HEK293T (cell line): ENCODE data around the gene GPRASP3.

ENCODE experiments used
- CTCF ChIA-PET: fragments of 350-600 bp; formaldehyde crosslinking; extraction: SDS; loops from one replicate; lab custom pipeline; 2021; ENCODE audit warnings: antibody characterized with exemption, inconsistent platforms; lab: Yijun Ruan, JAX
- POLR2A ChIA-PET: fragments of 350-600 bp; formaldehyde crosslinking; extraction: SDS; loops from one replicate; lab custom pipeline; 2020; ENCODE audit warnings: antibody characterized with exemption, inconsistent platforms; lab: Yijun Ruan, JAX
- DNase-seq: peaks from one replicate; pipeline ENCODE4 v3.0.0; 2012; ENCODE audit warnings: mixed read lengths; ENCODE audit errors: extremely low spot score
- ARNT ChIP-seq: fragments of 450-650 bp; IDR thresholded peaks from 2 replicates; pipeline ENCODE4 v1.6.1; 2017; ENCODE audit warnings: mild to moderate bottlenecking
- BHLHE40 ChIP-seq: fragments of 450-650 bp; IDR thresholded peaks from 2 replicates; pipeline ENCODE4 v1.6.1; 2016; ENCODE audit warnings: mild to moderate bottlenecking, moderate library complexity, borderline replicate concordance
- CTBP1 ChIP-seq: fragments of 450-650 bp; IDR thresholded peaks from 2 replicates; pipeline ENCODE4 v1.6.1; 2016; ENCODE audit warnings: borderline replicate concordance
- ELF4 ChIP-seq: fragments of 450-650 bp; IDR thresholded peaks from 2 replicates; pipeline ENCODE4 v1.6.1; 2017; ENCODE audit warnings: antibody characterized with exemption
- FOXA1 ChIP-seq: fragments of 450-650 bp; IDR thresholded peaks from 2 replicates; pipeline ENCODE4 v1.6.1; 2016; ENCODE audit warnings: mild to moderate bottlenecking
- FOXK2 ChIP-seq: fragments of 450-650 bp; IDR thresholded peaks from 2 replicates; pipeline ENCODE4 v1.6.1; 2016; ENCODE audit warnings: mild to moderate bottlenecking
- FOXM1 ChIP-seq: fragments of 450-650 bp; IDR thresholded peaks from 2 replicates; pipeline ENCODE4 v1.6.1; 2017; ENCODE audit warnings: mild to moderate bottlenecking, borderline replicate concordance
- HDGF ChIP-seq: fragments of 450-650 bp; IDR thresholded peaks from 2 replicates; pipeline ENCODE4 v1.6.1; 2017; ENCODE audit warnings: antibody characterized with exemption, borderline replicate concordance
- L3MBTL2 ChIP-seq: fragments of 450-650 bp; conservative IDR thresholded peaks from 2 replicates; pipeline ENCODE4 v1.6.1; 2016; ENCODE audit warnings: mild to moderate bottlenecking
- LEF1 ChIP-seq: fragments of 450-650 bp; IDR thresholded peaks from 2 replicates; pipeline ENCODE4 v1.6.1; 2017; ENCODE audit warnings: mild to moderate bottlenecking, borderline replicate concordance
- NFRKB ChIP-seq: fragments of 450-650 bp; IDR thresholded peaks from 2 replicates; pipeline ENCODE4 v1.6.1; 2016; ENCODE audit warnings: mild to moderate bottlenecking, moderate library complexity
- PKNOX1 ChIP-seq: fragments of 450-650 bp; IDR thresholded peaks from 2 replicates; pipeline ENCODE4 v1.6.1; 2016
- SP1 ChIP-seq: fragments of 450-650 bp; IDR thresholded peaks from 2 replicates; pipeline ENCODE4 v1.6.1; 2017
- SUZ12 ChIP-seq: fragments of 450-650 bp; IDR thresholded peaks from 2 replicates; pipeline ENCODE4 v1.6.1; 2016; ENCODE audit warnings: mild to moderate bottlenecking
- TARDBP ChIP-seq: fragments of 450-650 bp; IDR thresholded peaks from 2 replicates; pipeline ENCODE4 v1.6.1; 2016
- ZNF384 ChIP-seq: fragments of 450-650 bp; IDR thresholded peaks from 2 replicates; pipeline ENCODE4 v1.6.1; 2016

The GPRASP3 gene

DNA sequence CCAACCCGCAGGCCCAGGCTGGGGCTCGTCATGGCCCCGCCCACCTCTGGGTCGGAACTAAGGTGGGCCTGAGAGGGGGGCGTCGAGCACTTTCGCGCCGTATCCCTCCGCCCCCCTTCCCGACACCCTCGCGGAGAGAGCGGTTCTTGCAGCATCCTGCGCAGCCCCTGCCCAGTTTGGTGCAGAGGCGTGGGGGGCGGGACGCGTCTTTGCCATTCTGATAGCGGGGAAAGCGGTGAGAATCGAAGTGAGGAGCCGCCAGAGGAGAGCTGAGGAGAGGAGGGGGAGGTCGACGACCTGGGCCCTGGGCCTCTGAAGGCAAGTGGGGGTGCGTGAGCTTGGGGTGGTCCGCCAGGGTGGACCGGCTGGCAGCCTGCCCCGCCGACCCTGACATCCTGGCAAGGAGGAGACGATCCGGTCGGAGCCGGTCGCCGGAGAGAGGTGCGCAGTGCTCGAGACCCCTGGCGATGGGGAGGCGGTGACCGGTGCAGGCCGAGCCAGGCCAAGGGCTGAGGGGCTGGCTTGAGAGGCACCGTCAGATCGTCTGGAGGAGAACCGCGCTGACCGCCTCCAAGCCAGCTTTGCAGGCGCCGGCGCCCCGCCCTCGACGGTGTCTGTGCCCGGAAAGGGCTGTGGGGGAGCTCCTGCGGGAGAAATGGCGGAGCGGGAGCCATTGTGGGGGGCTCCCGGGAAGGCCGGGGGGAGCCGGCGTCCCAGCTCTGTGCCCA is 25.5 kb downstream of the GPRASP3 start:
- POLR2A ChIA-PET, result no interaction called here

DNA sequence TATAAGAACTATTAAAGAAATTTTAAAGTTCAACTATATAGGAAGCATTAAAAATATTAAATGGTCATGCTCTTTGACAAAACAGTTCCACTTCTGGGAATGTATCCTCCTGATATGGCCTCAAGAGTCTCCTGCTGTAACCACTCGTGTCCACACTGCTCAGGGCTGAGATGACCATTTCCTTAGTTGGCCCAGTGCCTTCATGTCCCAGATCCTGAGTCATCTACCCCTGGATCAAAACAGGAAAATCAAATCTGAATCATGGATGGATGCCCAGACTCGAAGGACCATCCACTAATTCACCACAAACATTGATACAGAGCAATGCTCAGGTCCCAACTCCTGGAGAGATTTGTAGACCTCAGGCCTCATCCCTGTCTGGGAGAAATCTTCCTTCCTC is 44.7 kb downstream of the GPRASP3 start:
- no peak for DNase-seq
- TF ChIP-seq HDGF (no peak), L3MBTL2 (no peak), FOXK2 (no peak), BHLHE40 (no peak), SP1 (no peak), ELF4 (no peak), ZNF384 (no peak), LEF1 (no peak)
- CTCF ChIA-PET, result no interaction called here
- POLR2A ChIA-PET, result no interaction called here

More for the DNA sequence above, 25.5 kb downstream of the GPRASP3 start:
- DNase-seq, result no peak
- no peak for TF ChIP-seq CTBP1
- no peak for TF ChIP-seq L3MBTL2
- no peak for TF ChIP-seq FOXA1
- TF ChIP-seq ELF4, result no peak
- no peak for TF ChIP-seq PKNOX1
- no peak for TF ChIP-seq LEF1
- TF ChIP-seq SP1, result no peak
- no peak for TF ChIP-seq SUZ12
- TF ChIP-seq ZNF384, result no peak
- TF ChIP-seq FOXM1, result no peak
- no peak for TF ChIP-seq FOXK2
- no peak for TF ChIP-seq ARNT
- no peak for TF ChIP-seq TARDBP
- no peak for TF ChIP-seq NFRKB
- no peak for TF ChIP-seq BHLHE40
- no peak for TF ChIP-seq HDGF
- CTCF ChIA-PET, result no interaction called here

- DNase-seq, result no peak
- ChIA-PET CTCF (no interaction called here), POLR2A (no interaction called here)
- no peak for TF ChIP-seq FOXM1
- TF ChIP-seq BHLHE40, result no peak
- TF ChIP-seq CTBP1, result no peak
- no peak for TF ChIP-seq LEF1
- TF ChIP-seq FOXA1, result no peak
- TF ChIP-seq SUZ12, result no peak
- no peak for TF ChIP-seq ZNF384
- no peak for TF ChIP-seq ARNT
- no peak for TF ChIP-seq TARDBP
- no peak for TF ChIP-seq L3MBTL2
- TF ChIP-seq ELF4, result no peak
- TF ChIP-seq NFRKB, result no peak
- TF ChIP-seq HDGF, result no peak
- no peak for TF ChIP-seq PKNOX1
- TF ChIP-seq SP1, result no peak
- TF ChIP-seq FOXK2, result no peak
These were observed 45.3 kb downstream of the GPRASP3 start for GRCh38 chrX:102765809-102766208.

DNA sequence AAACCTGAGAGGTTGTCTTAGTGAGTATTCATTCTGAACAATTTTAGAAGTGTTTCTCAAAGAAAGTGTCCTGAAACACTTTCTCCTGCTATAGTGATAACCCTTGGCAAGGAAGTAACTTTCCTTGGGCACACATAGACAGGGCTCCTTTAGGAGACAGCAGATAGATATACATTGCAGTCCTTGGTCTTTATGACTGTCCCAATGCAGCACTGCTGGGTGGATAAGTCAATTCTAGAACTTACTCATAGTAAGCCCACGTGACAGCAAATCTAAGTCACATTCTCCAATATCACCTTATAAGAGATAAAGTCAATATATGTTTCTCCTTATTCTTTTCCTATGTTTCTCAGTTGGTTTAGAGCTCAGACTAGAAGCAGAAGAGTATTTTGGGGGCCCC is 46.7 kb downstream of the GPRASP3 start:
- CTCF ChIA-PET, result no interaction called here
- DNase-seq, result no peak
- TF ChIP-seq PKNOX1 (no peak), FOXM1 (no peak), SP1 (no peak), NFRKB (no peak), LEF1 (no peak), HDGF (no peak), FOXK2 (no peak), BHLHE40 (no peak), FOXA1 (no peak), ZNF384 (no peak)
- POLR2A ChIA-PET, result no interaction called here

DNA sequence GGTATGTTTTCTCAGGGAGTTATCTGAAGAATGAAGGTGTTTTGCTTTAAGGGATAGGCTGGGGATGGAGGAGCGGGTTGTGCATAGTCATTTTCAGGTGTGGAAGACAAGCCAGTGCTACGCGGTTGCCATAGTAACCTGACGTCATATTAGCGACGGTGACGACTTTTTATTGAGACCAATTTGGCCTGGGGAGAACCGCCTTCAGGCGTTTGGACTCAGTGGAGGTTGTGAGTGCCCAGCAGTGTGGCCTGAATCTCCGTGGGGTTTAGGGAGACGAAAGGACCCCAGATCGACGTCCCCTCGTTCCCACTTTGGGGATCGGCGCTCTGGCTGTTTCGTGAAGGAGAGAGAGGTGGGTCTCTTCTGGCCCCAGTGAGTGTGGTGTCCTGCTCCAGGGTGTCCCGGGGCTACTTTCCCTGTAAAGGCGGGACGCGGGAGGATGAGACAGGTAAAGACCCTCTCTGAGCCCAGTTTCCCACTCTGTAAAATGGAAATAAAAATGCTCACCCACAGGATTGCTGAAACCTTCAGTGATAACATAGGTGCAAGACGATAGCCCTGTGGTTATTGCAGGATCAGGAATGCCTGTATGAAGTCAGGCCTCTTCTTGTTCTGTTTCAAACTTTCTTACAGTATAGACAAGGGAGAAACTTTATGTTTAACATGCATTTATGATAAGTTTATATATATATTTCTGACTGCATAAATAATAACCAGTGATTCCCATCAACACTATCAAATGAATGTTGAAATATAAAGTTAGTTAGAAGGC is 48.6 kb downstream of the GPRASP3 start:
- ChIA-PET CTCF (no interaction called here), POLR2A (no interaction called here)
- DNase-seq, result peak; percentile 95
- peak; percentile 18; the same call in 1 of the 2 replicates for TF ChIP-seq CTBP1
- no peak for TF ChIP-seq NFRKB
- no peak for TF ChIP-seq FOXM1
- TF ChIP-seq BHLHE40, result no peak
- TF ChIP-seq ELF4, result peak; percentile 23; the same call in 1 of the 2 replicates
- no peak for TF ChIP-seq SP1
- no peak for TF ChIP-seq HDGF
- no peak for TF ChIP-seq FOXA1
- TF ChIP-seq L3MBTL2, result no peak
